HepG2 (cell line): Measurements from ENCODE around the gene DDR2. TPM values are rescaled to one million over a fixed set of nuclear protein-coding genes. Genes with fewer than 3 reads are reported as not detected.

Source experiments
- ATAC-seq: fragments of 200-7000 bp; cut with Tn5 transposase; 3 replicates; pipeline ENCODE4 v1.9.1; 2020; ENCODE audit warnings: mild to moderate bottlenecking, moderate library complexity
- BruUV-seq: library from RNA; stranded (reverse); fragments of 400-500 nt; replicated peaks from 2 replicates; lab custom pipeline; 2021; lab: Mats Ljungman, UMichigan
- CTCF ChIA-PET: fragments of 300-600 bp; formaldehyde crosslinking; extraction: SDS; loops from one replicate; lab custom pipeline; 2021; ENCODE audit warnings: low total read pairs, inconsistent platforms, low intra/inter-chr PET ratio; lab: Yijun Ruan, JAX
- POLR2A ChIA-PET: fragments of 350-600 bp; sonication (Branson Sonifier 250); formaldehyde crosslinking; loops from one replicate; lab custom pipeline; 2020; ENCODE audit warnings: antibody characterized with exemption, inconsistent platforms; lab: Yijun Ruan, JAX
- DNase-seq: peaks from one replicate; pipeline ENCODE4 v3.0.0-alpha.2; 2015; ENCODE audit warnings: low spot score
- FAIRE-seq: peaks from 3 replicates; lab custom pipeline; 2011; peaks lifted over from hg19 to GRCh38; lab: Jason Lieb, UNC
- H2AFZ ChIP-seq: one replicate; pipeline ENCODE4 v1.6.1; 2011; ENCODE audit warnings: low read length, inconsistent platforms
- H3K27ac ChIP-seq: fragments of 300-600 bp; 3 replicates; pipeline ENCODE4 v1.8.0; 2011; ENCODE audit warnings: mixed run types, mild to moderate bottlenecking, mixed read lengths, low read length, inconsistent platforms; ENCODE audit not compliant: insufficient read depth; ENCODE audit errors: extremely low read length
- H3K27me3 ChIP-seq, 2 experiments: fragments of 200-600 bp in 1 of 2; 2 replicates in 1 of 2; 3 replicates in 1 of 2; pipeline versions ENCODE4 v1.6.0 to v1.8.0; 2011; ENCODE audit warnings: low read length in 2 of 2, mild to moderate bottlenecking in 2 of 2, moderate library complexity in 2 of 2, inconsistent platforms in 1 of 2; ENCODE audit not compliant: insufficient read depth in 2 of 2, control insufficient read depth in 1 of 2
- H3K36me3 ChIP-seq, 2 experiments: fragments of 200-600 bp in 1 of 2; replicated peaks in 1 of 2; 2 replicates in 1 of 2; 3 replicates in 1 of 2; pipeline versions ENCODE4 v1.5.1 to v1.8.0; 2011; ENCODE audit warnings: low read length in 2 of 2, inconsistent platforms in 1 of 2; ENCODE audit not compliant: insufficient read depth in 2 of 2, control insufficient read depth in 1 of 2
- H3K4me1 ChIP-seq: 2 replicates; pipeline ENCODE4 v1.5.1; 2012; ENCODE audit warnings: low read length, inconsistent platforms; ENCODE audit not compliant: insufficient read depth
- H3K4me2 ChIP-seq: 2 replicates; pipeline ENCODE4 v1.6.0; 2011; ENCODE audit warnings: low read depth, low read length, inconsistent platforms
- H3K4me3 ChIP-seq, 3 experiments: fragments of 200-600 bp in 1 of 3; sonication (generic), shearing (Covaris generic) in 1 of 3; replicated peaks in 1 of 3; 2 replicates each; pipeline ENCODE4 v1.5.1; 2011 to 2016; ENCODE audit warnings: low read length in 3 of 3, inconsistent platforms in 2 of 3, low read depth in 2 of 3, mild to moderate bottlenecking in 2 of 3, control low read depth in 1 of 3, mixed read lengths in 1 of 3; ENCODE audit not compliant: insufficient read depth in 1 of 3
- H3K79me2 ChIP-seq: one replicate; pipeline ENCODE4 v1.6.1; 2011; ENCODE audit warnings: low read length, inconsistent platforms; ENCODE audit not compliant: insufficient read depth
- H3K9ac ChIP-seq: 2 replicates; pipeline ENCODE4 v1.6.0; 2011; ENCODE audit warnings: mild to moderate bottlenecking, low read depth, low read length, inconsistent platforms; ENCODE audit not compliant: insufficient read depth
- H3K9me3 ChIP-seq: 2 replicates; pipeline ENCODE4 v1.5.1; 2012; ENCODE audit warnings: mild to moderate bottlenecking, low read length
- H4K20me1 ChIP-seq: 2 replicates; pipeline ENCODE4 v1.6.0; 2011; ENCODE audit warnings: inconsistent platforms, mild to moderate bottlenecking, low read length, moderate library complexity; ENCODE audit not compliant: insufficient read depth
- TBL1XR1 ChIP-seq: fragments of 150-350 bp; IDR thresholded peaks from 2 replicates; pipeline ENCODE4 v1.6.1; 2014; ENCODE audit warnings: borderline replicate concordance, low read length; ENCODE audit not compliant: partially characterized antibody
- ZNF841 ChIP-seq: sonication (generic); formaldehyde crosslinking; IDR thresholded peaks from 2 replicates; pipeline ENCODE4 v1.8.1; 2023; ENCODE audit warnings: missing genetic modification reagents, borderline replicate concordance
- WGBS: methylation state at CpG from one replicate; pipeline ENCODE4 v1.1.6; 2017; ENCODE audit warnings: low lambda C conversion rate; 5-methylcytosine and 5-hydroxymethylcytosine counted together
- in situ Hi-C: cut with HindIII; loops from 2 replicates; pipeline ENCODE4 v1.10.0; 2017; ENCODE audit warnings: low pct_unique_long_range_greater_than_20kb; ENCODE audit not compliant: extremely low pct_ligation_motif_present
- intact Hi-C: fragments of 100-400 bp; cut with micrococcal nuclease; formaldehyde crosslinking; loops from one replicate; pipeline ENCODE4 v1.10.0; 2022; ENCODE audit not compliant: unreplicated experiment
- polyA plus RNA-seq, 8 experiments: library from polyadenylated mRNA; depleted of rRNA in 3 of 8; stranded (reverse) in 7 of 8; unstranded in 1 of 8; fragments of >200 nt; fragmentation: Illumina TruSeq in 4 of 8; extraction: Trizol in 4 of 8; gene quantifications; 2 replicates each; pipeline versions ENCODE4 v1.2.1 to v1.2.3, GENCODE V29; 2011 to 2016; ENCODE audit warnings: low read depth in 4 of 8, missing spikeins in 1 of 8, mixed read lengths in 1 of 8; ENCODE audit not compliant: insufficient read depth in 1 of 8
- small RNA-seq, 3 experiments: library from RNA; depleted of rRNA; stranded (forward); fragments of <200 nt; gene quantifications; one replicate each; pipeline ENCODE3, GENCODE V24; 2012; ENCODE audit warnings: low read depth in 2 of 3, low replicate concordance in 1 of 3; ENCODE audit not compliant: insufficient read length in 3 of 3, insufficient read depth in 2 of 3
- total RNA-seq, 5 experiments: library from RNA; depleted of rRNA; stranded (reverse); fragments of >200 nt; fragmentation: Illumina TruSeq; extraction: Trizol; gene quantifications; 2 replicates each; pipeline ENCODE4 v1.2.3, GENCODE V29; 2016; ENCODE audit warnings: low read depth in 1 of 5

The DDR2 gene
- total and polyA plus RNA-seq, 2 of the 13 experiments (the other 11 are each of a cell fraction or from before 2014, with no cell fraction given), result 0.36 to 0.38 TPM

DNA sequence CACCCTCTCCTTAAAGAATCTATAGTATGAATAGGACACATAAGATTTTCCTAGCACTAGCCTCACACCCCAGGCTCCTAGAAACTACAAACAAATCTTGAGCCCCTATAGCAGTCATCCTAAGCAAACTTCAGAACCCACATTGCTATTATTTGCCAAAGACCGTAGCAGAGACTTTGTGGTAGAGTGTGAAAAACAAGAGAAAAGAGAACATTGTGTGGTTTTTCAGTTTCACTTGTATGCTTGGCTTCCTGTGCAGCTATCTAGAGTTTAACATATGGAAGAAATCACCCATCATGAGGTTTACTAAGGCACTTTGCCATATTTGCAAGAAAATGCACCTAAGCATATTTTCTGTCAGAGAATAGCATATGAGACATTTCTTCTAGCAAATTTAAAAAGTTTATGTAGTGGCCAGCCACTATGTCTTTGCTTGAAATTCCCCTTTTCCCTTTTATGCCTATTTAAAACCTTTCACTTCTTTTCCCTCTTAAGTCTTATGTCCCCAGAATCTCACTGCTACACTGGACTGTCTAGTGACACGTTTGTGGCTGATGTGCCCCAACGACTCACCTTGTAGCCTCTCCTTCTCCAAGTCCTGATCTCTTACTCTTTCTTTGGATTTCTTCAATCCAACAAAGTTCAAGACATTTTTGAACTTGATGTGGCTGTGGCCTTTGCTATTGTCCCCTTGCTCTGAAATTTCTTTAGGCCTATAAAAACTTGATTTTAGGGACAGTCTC lies 203.1 kb downstream of the DDR2 start:
- ATAC-seq, result no peak
- CTCF ChIA-PET, result no interaction called here
- FAIRE-seq, result no peak
- Histone ChIP-seq H3K79me2 (no peaks in the 10 kb centered on the region), H3K36me3 (no peaks in the 10 kb centered on the region), H3K27ac (no peak overlapping the region), H3K4me1 (no peaks in the 10 kb centered on the region), H4K20me1 (no peaks in the 10 kb centered on the region), H3K9ac (no peak overlapping the region), H3K9me3 (peaks cover 19% of the 10 kb centered on the region), H2AFZ (no peak overlapping the region), H3K4me2 (no peak overlapping the region), H3K4me3 (no peak overlapping the region), H3K27me3 (no peaks in the 10 kb centered on the region; a peak in 1 of 5 replicates)
- intact Hi-C loops, result no loop called here
- DNase-seq, result no peak
- BruUV-seq, result no TSS peak
- POLR2A ChIA-PET, result no interaction called here
- TF ChIP-seq TBL1XR1 (no peak), ZNF841 (CRISPR knock-in tag) (no peak)
- in situ Hi-C loops, result no loop called here
- WGBS, result 3% methylated on average over 3 of the region's 3 CpGs

Small RNAs within 50 kb of the gene (small RNA-seq; reads per million reads assigned to genes)
- gene RN7SL861P, result 0 reads per million in 3 experiments

Other genes with a start within 250 kb of the DDR2 start
- gene SH2D1B, start 220.3 kb upstream of the DDR2 start, total RNA-seq (2016; rRNA removed; fragmentation: Illumina TruSeq; extraction: Trizol), result not detected in 2 replicates
- gene SH2D1B, start 220.3 kb upstream of the DDR2 start, polyA plus RNA-seq (2011; rRNA removed), result not detected in 2 replicates
- 20.0 and 27.9 TPM in 2 replicates for gene UHMK1, start 134.6 kb upstream of the DDR2 start, total RNA-seq (2016; rRNA removed; fragmentation: Illumina TruSeq; extraction: Trizol)
- 10.4 and 12.9 TPM in 2 replicates for gene UHMK1, start 134.6 kb upstream of the DDR2 start, polyA plus RNA-seq (2011; rRNA removed)
- 117 and 162 TPM in 2 replicates for gene UAP1, start 70.7 kb upstream of the DDR2 start, total RNA-seq (2016; rRNA removed; fragmentation: Illumina TruSeq; extraction: Trizol)
- 37.9 and 48.4 TPM in 2 replicates for gene UAP1, start 70.7 kb upstream of the DDR2 start, polyA plus RNA-seq (2011; rRNA removed)
- gene HSD17B7, start 158.2 kb downstream of the DDR2 start, total RNA-seq (2016; rRNA removed; fragmentation: Illumina TruSeq; extraction: Trizol), result 65.0 and 84.9 TPM in 2 replicates
- gene HSD17B7, start 158.2 kb downstream of the DDR2 start, polyA plus RNA-seq (2011; rRNA removed), result 43.9 and 53.8 TPM in 2 replicates
- gene CCDC190, start 228.7 kb downstream of the DDR2 start, total RNA-seq (2016; rRNA removed; fragmentation: Illumina TruSeq; extraction: Trizol), result not detected in 2 replicates
- not detected in 2 replicates for gene CCDC190, start 228.7 kb downstream of the DDR2 start, polyA plus RNA-seq (2011; rRNA removed)